Uterus (tissue), 2 donors: ENCODE data around the gene B3GALT4.

Experiments
- POLR2A ChIP-seq, 2 donors: fragments of 450-650 bp; IDR thresholded peaks; one replicate each; pipeline ENCODE4 v1.6.1; 2016; ENCODE audit warnings: antibody characterized with exemption in 2 of 2, mild to moderate bottlenecking in 1 of 2, moderate library complexity in 1 of 2
- TF ChIP-seq, protein P1 (sequence below), 4 experiments: fragments of 200-600 bp in 2 of 4; fragments of 450-650 bp in 2 of 4; sonication (generic) in 2 of 4; IDR thresholded peaks; one replicate each; pipeline ENCODE4 v1.5.1; 2016 to 2019; ENCODE audit warnings: antibody characterized with exemption in 4 of 4, mild to moderate bottlenecking in 2 of 4, moderate library complexity in 1 of 4

DNA sequence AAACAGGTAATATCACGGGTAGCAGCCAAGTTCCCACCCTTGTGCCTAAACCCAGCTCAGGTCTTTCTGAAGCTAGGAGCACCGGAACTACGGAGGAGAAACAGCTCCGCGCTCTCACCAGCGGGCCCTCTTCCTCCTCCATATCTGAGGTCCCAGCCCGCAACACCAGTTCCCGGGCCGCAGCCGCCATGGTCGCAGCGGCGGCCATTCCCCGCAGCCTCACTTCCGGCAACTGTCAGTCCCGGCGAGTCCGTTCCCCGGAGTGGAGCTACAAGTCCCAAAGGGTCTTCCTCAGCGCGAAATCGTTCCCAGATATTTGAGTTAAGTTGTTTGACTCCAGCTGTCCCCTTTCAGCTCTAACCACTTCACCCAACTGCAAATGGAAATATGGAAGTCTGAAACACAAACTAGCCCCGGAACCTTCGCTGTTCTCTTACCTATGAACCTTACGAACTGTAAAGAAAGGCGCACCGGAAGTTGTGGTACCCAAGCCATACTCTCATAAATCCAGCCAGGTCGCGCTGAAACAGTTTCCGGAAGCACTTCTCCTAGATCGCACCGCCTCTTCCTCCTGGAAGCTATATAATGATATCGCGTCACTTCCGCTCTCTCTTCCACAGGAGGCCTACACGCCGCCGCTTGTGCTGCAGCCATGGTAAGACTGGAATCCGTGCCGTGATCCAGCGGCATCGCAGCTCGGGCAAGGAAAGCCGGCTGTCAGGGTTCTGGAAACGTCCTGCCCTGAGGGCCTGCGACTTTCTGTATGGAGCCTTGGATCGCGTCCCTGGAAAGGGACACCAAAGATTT lies 5.3 kb upstream of the B3GALT4 start, which contains the start of the genes RPS18 and VPS52:
- peak; percentile 94 to 97 for TF ChIP-seq POLR2A (IDR thresholded peaks at IDR 0.05)
- TF ChIP-seq, protein P1, sequence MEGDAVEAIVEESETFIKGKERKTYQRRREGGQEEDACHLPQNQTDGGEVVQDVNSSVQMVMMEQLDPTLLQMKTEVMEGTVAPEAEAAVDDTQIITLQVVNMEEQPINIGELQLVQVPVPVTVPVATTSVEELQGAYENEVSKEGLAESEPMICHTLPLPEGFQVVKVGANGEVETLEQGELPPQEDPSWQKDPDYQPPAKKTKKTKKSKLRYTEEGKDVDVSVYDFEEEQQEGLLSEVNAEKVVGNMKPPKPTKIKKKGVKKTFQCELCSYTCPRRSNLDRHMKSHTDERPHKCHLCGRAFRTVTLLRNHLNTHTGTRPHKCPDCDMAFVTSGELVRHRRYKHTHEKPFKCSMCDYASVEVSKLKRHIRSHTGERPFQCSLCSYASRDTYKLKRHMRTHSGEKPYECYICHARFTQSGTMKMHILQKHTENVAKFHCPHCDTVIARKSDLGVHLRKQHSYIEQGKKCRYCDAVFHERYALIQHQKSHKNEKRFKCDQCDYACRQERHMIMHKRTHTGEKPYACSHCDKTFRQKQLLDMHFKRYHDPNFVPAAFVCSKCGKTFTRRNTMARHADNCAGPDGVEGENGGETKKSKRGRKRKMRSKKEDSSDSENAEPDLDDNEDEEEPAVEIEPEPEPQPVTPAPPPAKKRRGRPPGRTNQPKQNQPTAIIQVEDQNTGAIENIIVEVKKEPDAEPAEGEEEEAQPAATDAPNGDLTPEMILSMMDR (IDR thresholded peaks at IDR 0.05): peak in 1 of 4 experiments; percentile 7
